HepG2 (cell line): ENCODE data around the gene COG1. TPM values are rescaled to one million over a fixed set of nuclear protein-coding genes. Genes with fewer than 3 reads are reported as not detected.

Experiments used
- ARNT ChIP-seq: fragments of 450-650 bp; IDR thresholded peaks from 2 replicates; pipeline ENCODE4 v1.6.1; 2017
- BRCA1 ChIP-seq: sonication (generic); formaldehyde crosslinking; IDR thresholded peaks from 2 replicates; pipeline ENCODE4 v1.4.0; 2020; ENCODE audit warnings: missing genetic modification reagents
- CENPT ChIP-seq: sonication (generic); formaldehyde crosslinking; IDR thresholded peaks from 2 replicates; pipeline ENCODE4 v1.8.0; 2022; ENCODE audit warnings: low read depth, mild to moderate bottlenecking, moderate library complexity, missing genetic modification reagents
- CSRNP1 ChIP-seq: sonication (generic); formaldehyde crosslinking; IDR thresholded peaks from 2 replicates; pipeline ENCODE4 v1.8.1; 2023; ENCODE audit warnings: mild to moderate bottlenecking, missing genetic modification reagents
- FOXA1 ChIP-seq, 2 experiments: fragments of 450-650 bp in 1 of 2; sonication (generic) in 1 of 2; formaldehyde crosslinking in 1 of 2; IDR thresholded peaks; 2 replicates each; pipeline versions ENCODE4 v1.4.0 to v1.6.1; 2016 to 2020; ENCODE audit warnings: missing genetic modification reagents in 1 of 2
- KLF16 ChIP-seq, 2 experiments: sonication (generic) in 1 of 2; formaldehyde crosslinking in 1 of 2; IDR thresholded peaks; 2 replicates each; pipeline versions ENCODE4 v1.6.1 to v1.8.0; 2016 to 2023; ENCODE audit warnings: missing genetic modification reagents in 2 of 2, missing compliant biosample characterization in 1 of 2
- MED13 ChIP-seq: sonication (generic); formaldehyde crosslinking; IDR thresholded peaks from 2 replicates; pipeline ENCODE4 v1.5.0; 2020; ENCODE audit warnings: missing genetic modification reagents
- MEIS1 ChIP-seq: sonication (generic); formaldehyde crosslinking; IDR thresholded peaks from 2 replicates; pipeline ENCODE4 v1.9.0; 2021; ENCODE audit warnings: mild to moderate bottlenecking, missing genetic modification reagents, moderate library complexity, borderline replicate concordance
- NCOR1 ChIP-seq: fragments of 200-600 bp; sonication (generic); IDR thresholded peaks from 2 replicates; pipeline ENCODE4 v1.7.0; 2017; ENCODE audit warnings: antibody characterized with exemption, low read length, borderline replicate concordance
- NFIC ChIP-seq: IDR thresholded peaks from 2 replicates; pipeline ENCODE4 v1.6.1; 2012; ENCODE audit warnings: mild to moderate bottlenecking, low read length, inconsistent platforms
- POLR2AphosphoS5 ChIP-seq: IDR thresholded peaks from 2 replicates; pipeline ENCODE4 v1.6.1; 2012; ENCODE audit warnings: low read depth, low read length
- SMAD3 ChIP-seq: sonication (generic); formaldehyde crosslinking; IDR thresholded peaks from 2 replicates; pipeline ENCODE4 v1.4.0; 2020; ENCODE audit warnings: missing genetic modification reagents
- SMARCE1 ChIP-seq: fragments of 450-650 bp; IDR thresholded peaks from 2 replicates; pipeline ENCODE4 v1.6.1; 2017; ENCODE audit warnings: borderline replicate concordance
- ZBTB3 ChIP-seq: sonication (generic); formaldehyde crosslinking; IDR thresholded peaks from 2 replicates; pipeline ENCODE4 v1.4.0; 2020; ENCODE audit warnings: low read depth, mild to moderate bottlenecking, moderate library complexity, missing genetic modification reagents, borderline replicate concordance
- ZBTB40 ChIP-seq, 2 experiments: fragments of 450-650 bp in 1 of 2; sonication (generic) in 1 of 2; formaldehyde crosslinking in 1 of 2; IDR thresholded peaks; 2 replicates each; pipeline versions ENCODE4 v1.6.1 to v1.8.0; 2016 to 2022; ENCODE audit warnings: antibody characterized with exemption in 1 of 2, mild to moderate bottlenecking in 1 of 2, missing genetic modification reagents in 1 of 2
- ZNF335 ChIP-seq: sonication (generic); formaldehyde crosslinking; IDR thresholded peaks from 2 replicates; pipeline ENCODE4 v1.4.0; 2020; ENCODE audit warnings: missing genetic modification reagents
- ZNF713 ChIP-seq: sonication (generic); formaldehyde crosslinking; IDR thresholded peaks from 2 replicates; pipeline ENCODE4 v1.4.0; 2020; ENCODE audit warnings: mild to moderate bottlenecking, missing genetic modification reagents
- ZNF768 ChIP-seq: sonication (generic); formaldehyde crosslinking; IDR thresholded peaks from 2 replicates; pipeline ENCODE4 v1.4.0; 2020; ENCODE audit warnings: missing genetic modification reagents
- ZSCAN21 ChIP-seq: sonication (generic); formaldehyde crosslinking; IDR thresholded peaks from 2 replicates; pipeline ENCODE4 v1.8.0; 2022; ENCODE audit warnings: mild to moderate bottlenecking, missing genetic modification reagents, moderate library complexity, borderline replicate concordance
- polyA plus RNA-seq, 8 experiments: library from polyadenylated mRNA; depleted of rRNA in 3 of 8; stranded (reverse) in 7 of 8; unstranded in 1 of 8; fragments of >200 nt; fragmentation: Illumina TruSeq in 4 of 8; extraction: Trizol in 4 of 8; gene quantifications; 2 replicates each; pipeline versions ENCODE4 v1.2.1 to v1.2.3, GENCODE V29; 2011 to 2016; ENCODE audit warnings: low read depth in 4 of 8, missing spikeins in 1 of 8, mixed read lengths in 1 of 8; ENCODE audit not compliant: insufficient read depth in 1 of 8
- total RNA-seq, 5 experiments: library from RNA; depleted of rRNA; stranded (reverse); fragments of >200 nt; fragmentation: Illumina TruSeq; extraction: Trizol; gene quantifications; 2 replicates each; pipeline ENCODE4 v1.2.3, GENCODE V29; 2016; ENCODE audit warnings: low read depth in 1 of 5

Gene COG1
- total and polyA plus RNA-seq, 2 of the 13 experiments (the other 11 are each of a cell fraction or from before 2014, with no cell fraction given), result 36.6 to 39.7 TPM

- TF ChIP-seq ZBTB40 (IDR thresholded peaks at IDR 0.05), result no peak
- TF ChIP-seq ZBTB40 (CRISPR knock-in tag; IDR thresholded peaks at IDR 0.05), result 0 out of 2 replicates have a peak, but pooled peaks have one; percentile 60
- peak; percentile 40; the same call in 1 of the 2 replicates for TF ChIP-seq SMAD3 (CRISPR knock-in tag)
- TF ChIP-seq SMARCE1, result no peak
- TF ChIP-seq MEIS1, result peak; percentile 92
- peak; percentile 73; the same call in 1 of the 2 replicates for TF ChIP-seq ZSCAN21 (CRISPR knock-in tag)
- 0 out of 2 replicates have a peak, but pooled peaks have one; percentile 78 for TF ChIP-seq ZBTB3 (CRISPR knock-in tag)
- TF ChIP-seq ZNF335 (CRISPR knock-in tag), result peak; percentile 99
- TF ChIP-seq ZNF713 (CRISPR knock-in tag), result no peak
- peak; percentile 44; the same call in 1 of the 2 replicates for TF ChIP-seq ZNF768 (CRISPR knock-in tag)
- TF ChIP-seq ARNT, result no peak
- peak; percentile 56; the same call in 1 of the 2 replicates for TF ChIP-seq MED13 (CRISPR knock-in tag)
- TF ChIP-seq NCOR1, result no peak
- TF ChIP-seq CENPT, result no peak
- TF ChIP-seq BRCA1 (CRISPR knock-in tag), result 0 out of 2 replicates have a peak, but pooled peaks have one; percentile 18
- TF ChIP-seq NFIC, result no peak
- TF ChIP-seq CSRNP1 (CRISPR knock-in tag), result peak; percentile 84
- no peak for TF ChIP-seq FOXA1 (IDR thresholded peaks at IDR 0.05)
- peak; percentile 56 for TF ChIP-seq FOXA1 (CRISPR knock-in tag; IDR thresholded peaks at IDR 0.05)
- peak; percentile 78 for TF ChIP-seq POLR2AphosphoS5
- TF ChIP-seq KLF16 (CRISPR knock-in tag; IDR thresholded peaks at IDR 0.05), result peak in 1 of 2 experiments; percentile 90; a peak in 1 of 4 replicates
Observed at GRCh38 chr17:73231841-73232586, 39.2 kb downstream of the COG1 start (continued).
